GM12864 (cell line): Measurements from ENCODE around the gene WBP2NL.

ENCODE experiments used
- DNase-seq: peaks from one replicate; pipeline ENCODE4 v3.0.0-alpha.2; 2011; ENCODE audit warnings: low read depth
- H3K4me3 ChIP-seq: 2 replicates; pipeline ENCODE4 v1.5.1; 2011; ENCODE audit warnings: mild to moderate bottlenecking, low read depth, low read length, control low read depth
- TF ChIP-seq, protein P1 (sequence below): IDR thresholded peaks from 2 replicates; pipeline ENCODE4 v1.5.1; 2011; ENCODE audit warnings: low read depth, mild to moderate bottlenecking, moderate library complexity, low read length, control low read depth, inconsistent platforms; ENCODE audit errors: missing control alignments

WBP2NL gene

GRCh38 chr22:42065438-42066125 is 67.0 kb downstream of the WBP2NL start:
- TF ChIP-seq, protein P1, sequence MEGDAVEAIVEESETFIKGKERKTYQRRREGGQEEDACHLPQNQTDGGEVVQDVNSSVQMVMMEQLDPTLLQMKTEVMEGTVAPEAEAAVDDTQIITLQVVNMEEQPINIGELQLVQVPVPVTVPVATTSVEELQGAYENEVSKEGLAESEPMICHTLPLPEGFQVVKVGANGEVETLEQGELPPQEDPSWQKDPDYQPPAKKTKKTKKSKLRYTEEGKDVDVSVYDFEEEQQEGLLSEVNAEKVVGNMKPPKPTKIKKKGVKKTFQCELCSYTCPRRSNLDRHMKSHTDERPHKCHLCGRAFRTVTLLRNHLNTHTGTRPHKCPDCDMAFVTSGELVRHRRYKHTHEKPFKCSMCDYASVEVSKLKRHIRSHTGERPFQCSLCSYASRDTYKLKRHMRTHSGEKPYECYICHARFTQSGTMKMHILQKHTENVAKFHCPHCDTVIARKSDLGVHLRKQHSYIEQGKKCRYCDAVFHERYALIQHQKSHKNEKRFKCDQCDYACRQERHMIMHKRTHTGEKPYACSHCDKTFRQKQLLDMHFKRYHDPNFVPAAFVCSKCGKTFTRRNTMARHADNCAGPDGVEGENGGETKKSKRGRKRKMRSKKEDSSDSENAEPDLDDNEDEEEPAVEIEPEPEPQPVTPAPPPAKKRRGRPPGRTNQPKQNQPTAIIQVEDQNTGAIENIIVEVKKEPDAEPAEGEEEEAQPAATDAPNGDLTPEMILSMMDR: no peak
- no peak for DNase-seq
- H3K4me3 ChIP-seq: no peak overlapping the region

DNA sequence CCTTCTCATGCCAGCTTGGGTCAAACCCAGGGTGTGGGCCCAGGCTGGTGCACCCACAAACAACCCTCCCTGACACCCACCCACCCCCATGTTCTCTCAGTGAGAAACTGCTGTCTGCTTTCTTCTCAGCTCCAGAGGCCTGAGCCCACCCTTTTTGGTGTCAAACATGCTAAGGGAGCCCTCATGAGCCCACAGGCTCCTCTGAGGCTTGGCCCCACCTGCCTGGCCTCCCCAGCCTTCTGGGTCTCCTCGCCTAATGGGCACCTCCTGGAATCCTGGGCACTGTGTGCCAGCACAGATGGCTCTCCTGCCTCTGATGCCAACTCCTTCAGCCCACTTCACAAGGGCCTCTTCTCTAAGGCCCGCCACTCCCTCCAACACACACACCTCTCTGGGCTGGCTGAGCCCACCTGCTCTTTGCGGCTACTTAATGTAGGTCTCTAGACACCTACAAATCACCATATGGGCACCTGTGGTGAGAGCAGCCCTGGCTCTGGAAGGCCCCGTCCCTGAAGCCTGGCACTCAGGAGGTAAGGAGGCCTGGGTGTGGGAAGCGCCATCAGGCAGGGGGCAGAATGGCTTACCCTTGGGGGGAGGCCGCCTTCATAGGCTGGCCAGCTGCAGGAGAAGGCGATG is 67.7 kb downstream of the WBP2NL start:
- DNase-seq: no peak
- H3K4me3 ChIP-seq: no peak overlapping the region
- TF ChIP-seq, protein P1: no peak

DNA sequence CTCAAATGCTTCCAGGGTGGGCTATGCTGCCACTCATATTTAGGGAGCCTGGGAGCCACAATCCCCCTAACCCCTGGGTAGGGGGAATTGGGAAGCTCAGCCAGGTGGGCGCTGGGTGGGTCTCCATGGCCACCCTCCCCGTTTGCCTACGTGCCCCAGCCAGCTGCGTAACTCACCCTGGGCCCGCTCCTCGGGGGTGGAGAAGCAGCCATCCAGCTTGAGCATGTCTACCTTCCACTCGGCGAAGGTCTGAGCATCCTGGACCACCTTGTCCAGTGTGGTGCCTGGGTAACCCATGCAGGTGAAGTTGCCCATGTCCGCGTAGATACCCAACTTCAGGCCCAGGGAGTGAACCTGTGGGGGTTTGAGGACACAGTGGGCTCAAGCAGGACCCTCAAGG is 68.3 kb downstream of the WBP2NL start:
- no peak for DNase-seq
- H3K4me3 ChIP-seq: no peak overlapping the region
- TF ChIP-seq, protein P1: no peak

- no peak overlapping the region for H3K4me3 ChIP-seq
- no peak for DNase-seq
- TF ChIP-seq, protein P1: no peak
These were observed 69.2 kb downstream of the WBP2NL start for GRCh38 chr22:42067671-42068251.

- no peak overlapping the region for H3K4me3 ChIP-seq
- DNase-seq: no peak
- TF ChIP-seq, protein P1: no peak
These were observed 69.7 kb downstream of the WBP2NL start for GRCh38 chr22:42068291-42068690.

DNA sequence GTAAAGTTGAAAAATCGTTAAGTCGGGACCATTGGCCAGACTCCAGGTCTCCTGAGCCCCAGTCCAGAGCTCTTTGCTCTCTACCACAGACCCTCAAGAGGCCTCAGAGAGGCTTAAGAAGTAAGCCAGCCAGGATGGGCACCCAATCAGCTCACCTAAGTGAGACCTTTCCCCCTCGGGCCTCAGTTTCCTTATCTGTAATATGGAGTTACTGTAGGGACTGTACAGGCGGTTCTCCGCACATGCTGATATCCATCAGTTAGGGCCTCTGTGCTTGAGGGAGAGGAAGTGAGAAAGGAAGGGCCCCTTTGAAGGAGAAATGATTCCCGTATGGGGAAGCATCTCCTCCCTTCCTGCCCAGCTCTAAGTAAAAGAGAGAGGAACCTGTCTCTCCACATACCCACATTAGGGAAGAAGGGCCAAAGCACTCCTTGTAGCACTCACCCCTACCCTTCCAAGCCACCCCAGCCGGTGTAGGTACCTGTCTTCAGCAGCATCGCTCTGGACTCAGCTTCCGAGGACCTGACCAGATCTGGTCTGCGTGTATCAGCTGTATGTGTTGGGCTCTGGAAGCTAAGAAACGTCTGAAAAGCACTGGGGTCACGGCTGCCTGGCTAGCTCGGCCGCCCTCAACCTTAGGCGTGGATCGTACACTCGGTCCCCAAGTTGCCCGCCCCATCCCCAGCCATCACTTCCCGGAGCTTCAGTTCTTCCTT is 71.4 kb downstream of the WBP2NL start:
- TF ChIP-seq, protein P1: no peak
- DNase-seq: no peak
- H3K4me3 ChIP-seq: peak overlapping the region; percentile 77
